Measurements from ENCODE around the gene CEP112. TPM values are rescaled to one million over a fixed set of nuclear protein-coding genes. Genes with fewer than 3 reads are reported as not detected.
A peak's percentile ranks its signal among the peaks of the same experiment; 100 is the strongest.

The CEP112 gene
- total and polyA plus RNA-seq, 7 donors: 4.5 to 19.4 (median 9.7) TPM

DNA sequence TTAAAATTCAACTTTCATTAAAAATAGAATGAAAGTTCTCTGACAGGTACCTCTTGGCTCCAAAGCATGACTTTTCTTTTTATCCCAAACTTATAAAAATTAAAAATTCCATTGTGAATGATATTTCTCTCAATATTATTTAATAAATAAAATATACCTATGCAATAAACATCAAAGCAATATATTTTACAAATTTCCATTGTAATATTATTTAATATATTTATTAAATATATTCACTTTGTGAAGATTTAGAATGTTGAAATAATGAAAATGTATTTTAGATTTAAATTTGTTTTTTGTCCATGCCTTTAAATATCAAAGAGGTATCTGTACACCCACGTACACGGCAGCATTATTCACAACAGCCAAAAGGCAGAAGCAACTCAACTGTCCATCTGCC is 147.8 kb downstream of the CEP112 start:
- Histone ChIP-seq H3K4me3 (no peak overlapping the region), H3K27ac (no peak overlapping the region), H3K27me3 (ENCODE audit: insufficient read depth in 3 of 3, low read length in 2 of 3) (no peaks in the 10 kb centered on the region), H3K36me3 (ENCODE audit: insufficient read depth in 1 of 2, low read depth in 1 of 2) (no peaks in the 10 kb centered on the region), H3K4me1 (no peaks in the 10 kb centered on the region), H3K9me3 (no peaks in the 10 kb centered on the region)
- TF ChIP-seq, protein P1, sequence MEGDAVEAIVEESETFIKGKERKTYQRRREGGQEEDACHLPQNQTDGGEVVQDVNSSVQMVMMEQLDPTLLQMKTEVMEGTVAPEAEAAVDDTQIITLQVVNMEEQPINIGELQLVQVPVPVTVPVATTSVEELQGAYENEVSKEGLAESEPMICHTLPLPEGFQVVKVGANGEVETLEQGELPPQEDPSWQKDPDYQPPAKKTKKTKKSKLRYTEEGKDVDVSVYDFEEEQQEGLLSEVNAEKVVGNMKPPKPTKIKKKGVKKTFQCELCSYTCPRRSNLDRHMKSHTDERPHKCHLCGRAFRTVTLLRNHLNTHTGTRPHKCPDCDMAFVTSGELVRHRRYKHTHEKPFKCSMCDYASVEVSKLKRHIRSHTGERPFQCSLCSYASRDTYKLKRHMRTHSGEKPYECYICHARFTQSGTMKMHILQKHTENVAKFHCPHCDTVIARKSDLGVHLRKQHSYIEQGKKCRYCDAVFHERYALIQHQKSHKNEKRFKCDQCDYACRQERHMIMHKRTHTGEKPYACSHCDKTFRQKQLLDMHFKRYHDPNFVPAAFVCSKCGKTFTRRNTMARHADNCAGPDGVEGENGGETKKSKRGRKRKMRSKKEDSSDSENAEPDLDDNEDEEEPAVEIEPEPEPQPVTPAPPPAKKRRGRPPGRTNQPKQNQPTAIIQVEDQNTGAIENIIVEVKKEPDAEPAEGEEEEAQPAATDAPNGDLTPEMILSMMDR (IDR thresholded peaks at IDR 0.05): no peak
- intact Hi-C loops (cut with DNase I): no loop called here
- 68 to 94% (median 94%) methylated on average over 2 of the region's 2 CpGs for WGBS, 3 donors
- DNase-seq (no peak), ATAC-seq (no peak)

DNA sequence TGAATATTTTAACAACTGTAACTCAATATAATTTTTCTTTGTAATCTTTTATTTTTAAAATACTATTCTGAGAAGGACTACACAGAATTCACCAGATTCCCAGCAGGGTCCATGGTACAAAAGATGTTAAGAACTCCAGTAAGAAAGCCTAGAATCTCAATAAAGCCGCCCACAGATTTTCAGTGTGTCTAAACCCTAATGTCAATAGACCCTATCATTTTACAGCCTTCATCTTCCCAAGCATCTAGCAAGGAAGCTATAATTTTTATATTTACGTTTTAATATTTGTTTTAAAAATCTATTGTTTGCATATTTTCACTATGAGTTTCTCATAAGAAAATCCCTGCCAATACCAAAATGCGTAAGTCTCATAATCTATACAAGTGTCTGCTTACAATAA is 148.5 kb downstream of the CEP112 start:
- Histone ChIP-seq H3K27me3 (ENCODE audit: insufficient read depth in 3 of 3, low read length in 2 of 3) (no peaks in the 10 kb centered on the region), H3K4me1 (no peaks in the 10 kb centered on the region), H3K36me3 (ENCODE audit: insufficient read depth in 1 of 2, low read depth in 1 of 2) (no peaks in the 10 kb centered on the region), H3K9me3 (no peaks in the 10 kb centered on the region), H3K27ac (no peak overlapping the region), H3K4me3 (no peak overlapping the region)
- ATAC-seq: no peak
- TF ChIP-seq, protein P1 (IDR thresholded peaks at IDR 0.05): no peak
- intact Hi-C loops (cut with DNase I): no loop called here
- no peak for DNase-seq
- WGBS, 3 donors: 78 to 94% (median 85%) methylated on average over 3 of the region's 3 CpGs

DNA sequence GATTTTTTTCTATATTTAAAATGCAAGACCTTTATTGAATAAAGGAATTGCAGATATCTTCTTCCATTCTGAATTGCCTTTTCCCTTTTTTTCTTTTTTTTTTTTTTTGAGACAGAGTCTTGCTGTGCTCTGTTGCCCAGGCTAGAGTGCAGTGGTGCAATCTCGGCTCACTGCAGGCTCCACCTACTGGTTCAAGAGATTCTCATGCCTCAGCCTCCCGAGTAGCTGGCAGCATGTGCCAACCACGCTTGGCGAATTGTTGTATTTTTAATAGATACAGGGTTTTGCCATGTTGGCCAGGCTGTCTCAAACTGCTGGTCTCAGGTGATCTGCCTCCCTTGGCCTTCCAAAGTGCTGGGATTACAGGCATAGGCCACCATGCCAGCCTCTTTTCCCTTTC is 151.5 kb downstream of the CEP112 start:
- intact Hi-C loops (cut with DNase I): no loop called here
- Histone ChIP-seq H3K4me1 (no peaks in the 10 kb centered on the region), H3K9me3 (no peaks in the 10 kb centered on the region), H3K4me3 (no peak overlapping the region), H3K36me3 (ENCODE audit: insufficient read depth in 1 of 2, low read depth in 1 of 2) (no peaks in the 10 kb centered on the region), H3K27me3 (ENCODE audit: insufficient read depth in 3 of 3, low read length in 2 of 3) (no peaks in the 10 kb centered on the region), H3K27ac (no peak overlapping the region)
- TF ChIP-seq, protein P1 (IDR thresholded peaks at IDR 0.05): peak; percentile 4
- DNase-seq (no peak), ATAC-seq (no peak)
- WGBS, 3 donors: 81 to 87% (median 85%) methylated on average over 4 of the region's 4 CpGs

DNA sequence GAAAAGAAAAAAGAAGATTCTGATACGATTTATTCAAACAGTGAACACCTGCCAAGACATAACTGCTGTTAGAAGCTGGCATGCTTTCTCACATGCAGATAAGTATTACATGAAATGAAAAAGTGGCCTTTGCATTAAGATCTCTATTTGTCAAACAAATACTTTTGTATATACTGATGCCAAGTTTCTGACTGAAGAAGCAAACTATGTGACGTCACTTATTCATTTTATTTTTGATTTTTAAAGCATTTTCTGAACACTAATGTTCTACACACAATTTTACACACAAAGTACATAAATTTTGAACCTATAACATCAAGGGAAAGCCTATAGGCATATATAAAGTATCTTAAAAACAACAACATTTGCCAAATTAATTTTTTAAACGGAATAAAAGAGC is 153.8 kb downstream of the CEP112 start:
- ATAC-seq (no peak), DNase-seq (no peak)
- H3K9me3 ChIP-seq: no peaks in the 10 kb centered on the region
- no peak overlapping the region for H3K27ac ChIP-seq
- H3K27me3 ChIP-seq (ENCODE audit: insufficient read depth in 3 of 3, low read length in 2 of 3): no peaks in the 10 kb centered on the region
- WGBS, 3 donors: 37 to 44% (median 43%) methylated on average over 3 of the region's 3 CpGs
- no peaks in the 10 kb centered on the region for H3K4me1 ChIP-seq
- no peak overlapping the region for H3K4me3 ChIP-seq
- no peaks in the 10 kb centered on the region for H3K36me3 ChIP-seq (ENCODE audit: insufficient read depth in 1 of 2, low read depth in 1 of 2)
- TF ChIP-seq, protein P1 (IDR thresholded peaks at IDR 0.05): no peak
- intact Hi-C loops (cut with DNase I): no loop called here

DNA sequence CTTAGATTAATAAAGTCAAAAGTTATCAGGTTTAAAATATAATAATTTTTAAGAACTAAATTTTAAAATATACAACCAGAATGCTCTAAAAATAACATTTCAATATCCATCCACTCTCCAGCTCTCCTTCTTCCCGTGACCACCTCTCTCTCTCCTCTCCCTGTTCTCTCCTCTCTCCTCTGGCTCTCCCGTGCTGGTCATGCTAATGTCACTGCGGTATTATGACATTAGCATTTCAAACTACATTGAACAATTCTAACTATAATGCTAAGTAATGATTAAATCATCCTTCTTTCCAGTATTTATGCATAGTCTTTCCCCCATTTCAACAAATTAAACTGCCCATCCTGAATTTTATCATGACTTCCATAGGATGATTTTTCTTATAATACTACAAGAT is 154.7 kb downstream of the CEP112 start:
- Histone ChIP-seq H3K4me3 (no peak overlapping the region), H3K9me3 (no peaks in the 10 kb centered on the region), H3K27ac (no peak overlapping the region), H3K27me3 (ENCODE audit: insufficient read depth in 3 of 3, low read length in 2 of 3) (no peaks in the 10 kb centered on the region), H3K36me3 (ENCODE audit: insufficient read depth in 1 of 2, low read depth in 1 of 2) (no peaks in the 10 kb centered on the region), H3K4me1 (no peaks in the 10 kb centered on the region)
- TF ChIP-seq, protein P1 (IDR thresholded peaks at IDR 0.05): no peak
- intact Hi-C loops (cut with DNase I): no loop called here
- DNase-seq (no peak), ATAC-seq (no peak)
- WGBS, 3 donors: 82 to 92% (median 85%) methylated on average over 3 of the region's 3 CpGs
